Stimulated activated CD8-positive, alpha-beta memory T cell treated with anti-CD3 and anti-CD28 coated beads, Interleukin-2, amount 100 ng/mL, for 48 hours (primary cell): ENCODE data around the gene SDCCAG8.
A peak's percentile ranks its signal among the peaks of the same experiment; 100 is the strongest.
"Not testable (repeated sequence)": the region's sequence is repeated elsewhere in the genome, so short reads cannot be mapped to it uniquely, and the experiment has no call there.

ENCODE experiments used
- DNase-seq, 2 donors: peaks; one replicate each; pipeline ENCODE4 v3.0.0-alpha.2; 2020; ENCODE audit warnings: low read depth in 2 of 2

The SDCCAG8 gene

GRCh38 chr1:243255791-243256512 lies at the start of gene SDCCAG8:
Gene SDCCAG8, plus strand, starts transcription at chr1:243256041. Its CDS starts 133 bp downstream, at chr1:243256174.
- peak; percentile 79 to 92 for DNase-seq

- DNase-seq, result not testable (repeated sequence)
These were observed 43.9 kb upstream of the SDCCAG8 start for GRCh38 chr1:243211984-243212383.

GRCh38 chr1:243213045-243213787 lies 42.6 kb upstream of the SDCCAG8 start:
- no peak for DNase-seq

GRCh38 chr1:243215276-243215875 lies 40.5 kb upstream of the SDCCAG8 start:
- not testable (repeated sequence) for DNase-seq

GRCh38 chr1:243216741-243217140 lies 39.1 kb upstream of the SDCCAG8 start:
- no peak for DNase-seq

- DNase-seq, result no peak
These were observed 38.5 kb upstream of the SDCCAG8 start for GRCh38 chr1:243217349-243217748.

- no peak for DNase-seq
These were observed 37.8 kb upstream of the SDCCAG8 start for GRCh38 chr1:243218059-243218458.

- no peak for DNase-seq
These were observed 28.2 kb upstream of the SDCCAG8 start for GRCh38 chr1:243227622-243228021.

- DNase-seq, result no peak
These were observed 26.3 kb upstream of the SDCCAG8 start for GRCh38 chr1:243229526-243229925.

GRCh38 chr1:243230914-243231313 lies 24.9 kb upstream of the SDCCAG8 start:
- DNase-seq, result no peak

- DNase-seq, result no peak
These were observed 21.9 kb upstream of the SDCCAG8 start for GRCh38 chr1:243233908-243234307.

- no peak for DNase-seq
These were observed 20.7 kb upstream of the SDCCAG8 start for GRCh38 chr1:243234978-243235647.

GRCh38 chr1:243236604-243237252 lies 19.1 kb upstream of the SDCCAG8 start:
- no peak for DNase-seq

GRCh38 chr1:243244432-243244841 lies 11.4 kb upstream of the SDCCAG8 start:
- no peak for DNase-seq

- DNase-seq, result no peak
These were observed 8.9 kb upstream of the SDCCAG8 start for GRCh38 chr1:243246916-243247315.

- no peak for DNase-seq
These were observed 7.9 kb upstream of the SDCCAG8 start for GRCh38 chr1:243247901-243248300.

- DNase-seq, result no peak
These were observed 6.6 kb upstream of the SDCCAG8 start for GRCh38 chr1:243249214-243249613.

- no peak for DNase-seq
These were observed 5.7 kb upstream of the SDCCAG8 start for GRCh38 chr1:243250102-243250501.

- DNase-seq, result no peak
These were observed 4.3 kb upstream of the SDCCAG8 start for GRCh38 chr1:243251539-243251938.

GRCh38 chr1:243253211-243253925 lies 2.5 kb upstream of the SDCCAG8 start:
- no peak for DNase-seq

GRCh38 chr1:243253926-243254232 lies 2.0 kb upstream of the SDCCAG8 start:
- DNase-seq, result no peak
